ENCODE measurements around the gene COL6A1.

COL6A1 gene

DNA sequence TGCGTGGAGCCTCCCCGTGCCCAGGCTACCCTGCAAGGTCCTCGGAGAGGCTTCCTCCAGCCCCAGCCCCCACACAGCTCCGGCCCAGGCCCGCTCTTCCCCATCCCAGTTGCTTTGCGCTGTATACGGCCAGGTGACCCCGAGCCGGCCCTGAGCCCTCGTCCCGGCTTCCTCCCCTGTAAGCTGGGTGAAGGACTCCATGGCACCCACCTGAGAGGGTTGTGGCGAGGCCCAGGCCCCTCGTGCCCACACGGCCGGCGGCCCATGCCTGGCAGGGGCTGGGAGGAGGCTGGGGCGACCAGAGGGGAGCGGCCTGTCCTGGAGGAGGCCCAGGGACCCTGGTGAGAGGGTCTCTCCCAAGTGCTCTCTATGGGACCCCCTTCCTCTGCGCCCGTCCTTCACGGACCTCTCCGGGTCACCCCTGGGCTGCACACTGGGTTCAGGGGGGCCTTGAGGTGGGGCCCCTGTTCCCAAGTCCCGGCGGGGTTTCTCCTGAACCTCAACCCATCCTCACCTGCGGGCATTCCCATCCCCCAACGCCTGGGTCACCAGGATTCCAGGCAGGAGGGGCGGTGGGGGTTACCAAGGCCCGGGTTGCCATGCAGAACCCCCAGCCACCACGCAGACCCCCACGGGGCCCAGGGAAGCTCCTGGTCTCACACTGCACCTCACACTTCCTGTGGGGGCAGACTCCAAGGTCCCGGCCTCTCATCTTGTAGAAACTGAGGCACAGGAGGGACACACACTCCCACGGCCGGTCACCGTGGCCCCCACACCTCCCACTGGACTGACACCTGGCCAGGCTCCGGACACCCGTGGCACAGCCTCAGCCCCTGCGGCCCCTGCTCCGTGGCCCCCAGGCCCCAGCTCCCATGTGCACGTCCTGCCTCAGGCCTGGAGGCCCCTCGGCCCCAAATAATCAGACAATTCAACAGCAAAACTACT lies 25.2 kb downstream of the COL6A1 start:
- Mint-ChIP-seq H3K36me3 (ENCODE audit: low read depth) (no peaks in the 10 kb centered on the region), H3K9me3 (peaks cover 13% of the 10 kb centered on the region), H3K27ac (no peak overlapping the region), H3K4me3 (no peak overlapping the region), H3K27me3 (ENCODE audit: low read depth) (no peaks in the 10 kb centered on the region), H3K4me1 (ENCODE audit: low read depth) (no peaks in the 10 kb centered on the region)

DNA sequence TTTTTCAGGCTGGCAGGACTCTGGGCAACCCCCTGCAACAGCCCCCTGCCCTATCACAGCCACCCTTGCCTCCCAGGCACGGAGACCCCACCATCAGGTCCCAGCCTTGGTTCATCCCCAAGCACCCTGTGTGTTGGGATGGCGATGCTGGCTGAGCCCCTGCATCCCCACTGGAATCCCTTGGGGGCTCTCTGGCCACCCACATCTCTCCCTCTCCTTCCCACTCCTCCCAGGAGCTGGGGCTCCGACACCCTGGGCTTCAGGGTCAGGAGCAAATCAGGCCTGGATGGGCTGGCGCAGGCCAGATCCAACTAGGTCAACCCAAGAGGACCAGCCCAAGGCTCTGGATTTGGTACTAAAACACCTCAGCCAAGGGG lies 25.9 kb downstream of the COL6A1 start:
- Mint-ChIP-seq H3K27ac (no peak overlapping the region), H3K36me3 (ENCODE audit: low read depth) (no peaks in the 10 kb centered on the region), H3K27me3 (ENCODE audit: low read depth) (peaks cover under 1% of the 10 kb centered on the region), H3K4me1 (ENCODE audit: low read depth) (no peaks in the 10 kb centered on the region), H3K4me3 (no peak overlapping the region), H3K9me3 (peaks cover 13% of the 10 kb centered on the region)

DNA sequence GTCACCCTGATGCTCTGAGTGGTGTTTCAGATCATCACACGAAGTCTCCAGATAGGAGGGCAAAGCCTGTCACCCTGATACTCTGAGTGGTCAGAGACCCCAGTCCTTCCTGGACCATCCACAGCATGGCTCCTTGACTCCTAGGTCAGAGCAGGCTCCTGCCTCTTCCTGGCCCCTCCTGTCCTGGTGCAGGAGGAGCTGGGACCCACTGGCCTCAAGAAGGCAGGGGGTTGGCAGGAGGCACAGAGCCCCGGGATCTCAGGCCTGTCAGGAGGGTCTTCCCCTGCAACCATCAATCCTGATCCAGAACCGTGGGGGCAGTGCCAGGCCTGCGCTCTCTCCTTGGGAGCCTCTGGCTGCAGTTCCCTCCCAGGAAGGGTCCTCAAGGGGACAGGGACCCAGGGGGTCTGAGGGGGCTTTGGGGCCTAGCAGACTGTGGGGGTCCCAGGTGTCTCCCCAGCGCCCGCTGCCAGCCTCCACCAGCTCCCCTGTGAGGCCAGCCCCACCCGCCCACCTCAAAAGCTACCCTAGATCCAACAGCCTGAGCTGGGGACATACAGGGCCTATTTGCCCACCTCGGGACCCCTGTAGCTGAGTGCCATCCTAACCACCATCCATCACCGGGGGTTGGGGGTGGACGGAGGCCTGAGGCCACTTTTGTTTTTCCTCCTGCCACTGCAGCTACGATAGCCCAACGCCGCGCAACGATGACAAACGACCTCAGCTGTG lies 27.5 kb downstream of the COL6A1 start:
- Mint-ChIP-seq H3K9me3 (peaks cover 13% of the 10 kb centered on the region), H3K27ac (no peak overlapping the region), H3K36me3 (ENCODE audit: low read depth) (no peaks in the 10 kb centered on the region)

DNA sequence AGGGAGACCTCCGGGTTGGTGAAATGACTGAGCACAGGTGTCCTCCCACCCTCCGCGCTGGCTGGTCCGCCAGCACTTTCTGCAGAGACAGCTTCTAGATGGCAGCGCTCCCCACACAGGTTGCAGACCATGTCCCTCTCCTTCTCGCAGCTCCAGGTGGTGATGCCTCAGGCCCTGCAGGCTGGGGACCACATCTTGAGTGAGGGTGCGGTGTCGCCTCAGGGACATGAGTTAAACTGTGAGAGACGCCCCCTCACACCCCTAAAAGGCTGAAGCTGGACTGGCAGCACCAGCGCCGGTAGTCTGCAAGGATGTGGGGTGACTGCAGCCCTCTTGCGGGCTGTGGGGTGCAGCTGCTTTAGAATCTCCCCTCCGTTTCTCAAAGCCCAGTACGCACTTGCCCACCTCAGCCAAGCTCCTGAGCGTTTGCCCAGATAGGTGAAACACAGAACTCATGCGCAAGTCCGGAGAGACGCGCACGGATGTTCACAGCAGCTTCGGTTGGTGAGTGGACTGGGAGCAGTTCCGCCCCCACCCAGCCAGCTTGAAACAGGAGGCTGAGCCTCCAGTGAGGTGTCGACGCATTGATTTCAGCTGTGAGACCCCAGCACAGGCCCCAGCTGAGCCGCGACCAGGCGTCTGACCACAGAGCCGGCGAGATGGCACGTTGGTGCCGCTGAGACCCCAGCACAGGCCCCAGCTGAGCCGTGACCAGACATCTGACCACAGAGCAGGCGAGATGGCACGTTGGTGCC lies 28.6 kb downstream of the COL6A1 start:
- Mint-ChIP-seq H3K9me3 (peaks cover 13% of the 10 kb centered on the region), H3K27ac (no peak overlapping the region), H3K4me3 (no peak overlapping the region), H3K36me3 (ENCODE audit: low read depth) (no peaks in the 10 kb centered on the region), H3K4me1 (ENCODE audit: low read depth) (no peaks in the 10 kb centered on the region), H3K27me3 (ENCODE audit: low read depth) (peaks cover 16% of the 10 kb centered on the region)

More for the DNA sequence above, 27.5 kb downstream of the COL6A1 start:
- no peaks in the 10 kb centered on the region for H3K4me1 Mint-ChIP-seq (ENCODE audit: low read depth)
- H3K27me3 Mint-ChIP-seq (ENCODE audit: low read depth) = peaks cover 16% of the 10 kb centered on the region
- H3K4me3 Mint-ChIP-seq = no peak overlapping the region

GRCh38 chr21:46011267-46011967 lies 29.8 kb downstream of the COL6A1 start:
- H3K27ac Mint-ChIP-seq = no peak overlapping the region
- no peak overlapping the region for H3K4me3 Mint-ChIP-seq
- H3K36me3 Mint-ChIP-seq (ENCODE audit: low read depth) = no peaks in the 10 kb centered on the region
- peaks cover 24% of the 10 kb centered on the region for H3K27me3 Mint-ChIP-seq (ENCODE audit: low read depth)
- no peaks in the 10 kb centered on the region for H3K4me1 Mint-ChIP-seq (ENCODE audit: low read depth)
- H3K9me3 Mint-ChIP-seq = peaks cover 13% of the 10 kb centered on the region

DNA sequence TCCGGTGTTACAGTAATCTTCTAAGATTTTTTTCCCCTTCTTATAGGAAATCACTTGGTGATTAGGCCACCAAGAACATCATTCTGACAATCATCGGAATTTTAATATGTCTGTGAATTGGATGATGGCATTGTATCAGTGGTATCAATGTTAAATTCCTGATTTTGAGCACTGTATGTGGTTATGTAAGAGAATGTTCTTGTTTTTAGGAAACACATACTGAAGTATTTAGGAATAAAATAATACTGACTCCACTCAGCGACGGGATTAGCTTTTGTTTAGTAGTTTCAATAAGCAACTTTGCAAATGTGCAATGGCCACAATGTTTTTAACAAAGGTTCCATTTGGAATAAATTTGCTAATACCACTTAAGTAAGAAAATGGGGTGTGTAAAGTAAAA lies 30.6 kb downstream of the COL6A1 start:
- Mint-ChIP-seq H3K4me3 (no peak overlapping the region), H3K4me1 (ENCODE audit: low read depth) (no peaks in the 10 kb centered on the region), H3K36me3 (ENCODE audit: low read depth) (no peaks in the 10 kb centered on the region), H3K9me3 (peaks cover 13% of the 10 kb centered on the region), H3K27ac (no peak overlapping the region), H3K27me3 (ENCODE audit: low read depth) (peaks cover 29% of the 10 kb centered on the region)

DNA sequence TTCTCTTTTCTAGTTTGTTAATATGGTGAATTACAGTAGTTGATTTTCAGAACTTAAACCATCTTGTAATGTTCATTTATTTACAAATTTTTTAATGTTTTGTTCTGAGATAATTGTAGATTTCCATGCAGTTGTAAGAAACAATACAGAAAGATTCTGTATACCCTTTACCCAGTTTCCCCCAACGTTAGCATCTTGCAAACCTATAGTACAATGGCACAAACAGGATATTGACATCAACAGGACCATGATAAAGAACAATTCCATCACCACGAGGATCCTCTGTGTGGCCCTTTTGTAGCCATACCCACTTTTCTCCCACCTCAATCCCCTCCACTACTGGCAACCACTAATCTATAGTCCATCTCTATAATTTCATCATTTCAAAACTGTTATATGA lies 33.3 kb downstream of the COL6A1 start:
- Mint-ChIP-seq H3K36me3 (ENCODE audit: low read depth) (no peaks in the 10 kb centered on the region), H3K4me3 (no peak overlapping the region), H3K9me3 (no peaks in the 10 kb centered on the region), H3K27me3 (ENCODE audit: low read depth) (peaks cover 45% of the 10 kb centered on the region), H3K4me1 (ENCODE audit: low read depth) (no peaks in the 10 kb centered on the region), H3K27ac (no peak overlapping the region)

- Mint-ChIP-seq H3K9me3 (no peaks in the 10 kb centered on the region), H3K27me3 (ENCODE audit: low read depth) (peaks cover 45% of the 10 kb centered on the region), H3K27ac (no peak overlapping the region), H3K36me3 (ENCODE audit: low read depth) (no peaks in the 10 kb centered on the region), H3K4me1 (ENCODE audit: low read depth) (no peaks in the 10 kb centered on the region), H3K4me3 (no peak overlapping the region)
These were observed 35.6 kb downstream of the COL6A1 start for GRCh38 chr21:46017148-46017547.

- no peak overlapping the region for H3K4me3 Mint-ChIP-seq
- H3K4me1 Mint-ChIP-seq (ENCODE audit: low read depth) = no peaks in the 10 kb centered on the region
- no peaks in the 10 kb centered on the region for H3K36me3 Mint-ChIP-seq (ENCODE audit: low read depth)
- H3K27me3 Mint-ChIP-seq (ENCODE audit: low read depth) = peaks cover 42% of the 10 kb centered on the region
- no peak overlapping the region for H3K27ac Mint-ChIP-seq
- no peaks in the 10 kb centered on the region for H3K9me3 Mint-ChIP-seq
These were observed 36.1 kb downstream of the COL6A1 start for GRCh38 chr21:46017695-46018094.

- no peaks in the 10 kb centered on the region for H3K4me1 Mint-ChIP-seq (ENCODE audit: low read depth)
- H3K4me3 Mint-ChIP-seq = no peak overlapping the region
- H3K36me3 Mint-ChIP-seq (ENCODE audit: low read depth) = no peaks in the 10 kb centered on the region
- no peaks in the 10 kb centered on the region for H3K9me3 Mint-ChIP-seq
- no peak overlapping the region for H3K27ac Mint-ChIP-seq
- H3K27me3 Mint-ChIP-seq (ENCODE audit: low read depth) = peaks cover 33% of the 10 kb centered on the region
These were observed 37.0 kb downstream of the COL6A1 start for GRCh38 chr21:46018615-46019014.

DNA sequence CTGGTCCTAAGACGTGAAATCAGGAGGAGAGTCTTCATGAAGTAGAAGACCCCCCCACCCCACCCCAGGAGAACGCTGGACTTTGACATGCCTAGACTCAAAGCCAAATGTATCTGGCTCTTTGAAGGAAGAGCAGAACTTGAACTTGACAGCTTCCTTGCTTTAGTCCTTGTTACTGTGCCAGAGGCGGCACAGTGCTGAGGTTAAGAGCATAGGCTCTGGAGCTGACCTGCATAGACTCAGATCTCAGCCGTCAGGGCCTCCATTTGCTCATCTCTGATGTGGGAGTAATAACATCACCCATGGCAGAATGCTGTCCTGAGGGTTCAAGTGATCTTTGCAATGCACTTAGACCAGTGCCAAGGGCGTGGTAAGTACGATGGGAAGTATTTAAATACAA lies 39.0 kb downstream of the COL6A1 start:
- Mint-ChIP-seq H3K4me1 (ENCODE audit: low read depth) (no peaks in the 10 kb centered on the region), H3K27me3 (ENCODE audit: low read depth) (peaks cover 28% of the 10 kb centered on the region), H3K36me3 (ENCODE audit: low read depth) (no peaks in the 10 kb centered on the region), H3K27ac (no peak overlapping the region), H3K4me3 (no peak overlapping the region), H3K9me3 (no peaks in the 10 kb centered on the region)

- Mint-ChIP-seq H3K4me1 (ENCODE audit: low read depth) (no peaks in the 10 kb centered on the region), H3K27me3 (ENCODE audit: low read depth) (peaks cover 28% of the 10 kb centered on the region), H3K27ac (no peak overlapping the region), H3K36me3 (ENCODE audit: low read depth) (no peaks in the 10 kb centered on the region), H3K9me3 (no peaks in the 10 kb centered on the region), H3K4me3 (no peak overlapping the region)
These were observed 39.8 kb downstream of the COL6A1 start for GRCh38 chr21:46021398-46021797.

DNA sequence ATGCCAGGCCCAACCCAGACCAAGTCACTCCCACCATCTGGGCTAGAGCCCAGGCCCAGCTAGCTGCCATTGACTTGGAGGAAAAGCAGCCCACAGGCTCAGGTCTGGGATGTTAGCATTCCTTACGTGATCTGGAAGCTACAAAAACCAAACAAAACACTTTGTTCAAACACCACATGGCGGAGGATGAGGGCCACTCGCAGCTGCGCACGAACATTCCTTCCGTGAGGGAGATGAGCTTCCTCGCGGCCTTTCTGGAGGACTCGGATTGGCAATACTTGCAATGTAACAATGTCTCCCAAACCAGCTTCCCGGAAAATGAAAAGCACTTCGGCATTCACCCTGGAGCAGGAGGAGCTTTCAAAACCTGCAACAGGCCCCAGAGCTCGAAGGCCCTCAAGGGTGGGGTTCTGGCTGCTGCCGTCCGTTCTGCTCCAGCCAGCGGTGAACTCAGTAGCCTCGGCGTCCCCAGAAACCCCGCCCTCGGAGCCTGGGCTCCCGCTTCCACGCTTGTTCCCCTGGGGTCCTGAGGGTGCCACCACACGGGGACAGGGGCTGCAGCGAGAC lies 40.5 kb downstream of the COL6A1 start:
- Mint-ChIP-seq H3K27me3 (ENCODE audit: low read depth) (peaks cover 28% of the 10 kb centered on the region), H3K4me3 (no peak overlapping the region), H3K36me3 (ENCODE audit: low read depth) (no peaks in the 10 kb centered on the region), H3K9me3 (no peaks in the 10 kb centered on the region), H3K4me1 (ENCODE audit: low read depth) (no peaks in the 10 kb centered on the region), H3K27ac (no peak overlapping the region)

Data from T-helper 1 cell treated with Interleukin-12 subunit alpha and Interleukin-12 subunit beta and Interleukin-4 antibody, amounts not matched to agents 30 μg/mL and 1 μg/mL, for 36 hours (primary cell).